Spleen (tissue), 7 donors: ENCODE data around the gene MIDN.

ENCODE experiments used
- CTCF ChIP-seq, 11 experiments: fragments of 200-600 bp in 7 of 11; fragments of 450-650 bp in 4 of 11; sonication (generic) in 4 of 11; IDR thresholded peaks in 8 of 11; conservative IDR thresholded peaks in 3 of 11; 1 replicate in 7 of 11; 2 replicates in 4 of 11; pipeline versions ENCODE4 v1.4.0 to v1.8.0; 2016 to 2021; ENCODE audit warnings: antibody characterized with exemption in 11 of 11, inconsistent platforms in 4 of 11, mild to moderate bottlenecking in 1 of 11
- POLR2A ChIP-seq, 3 donors: fragments of 450-650 bp; IDR thresholded peaks; one replicate each; pipeline ENCODE4 v1.5.1; 2017; ENCODE audit warnings: antibody characterized with exemption in 3 of 3, mild to moderate bottlenecking in 1 of 3
- POLR2AphosphoS5 ChIP-seq, 3 donors: sonication (generic); formaldehyde crosslinking; IDR thresholded peaks; one replicate each; pipeline ENCODE4 v1.5.1; 2017; ENCODE audit warnings: antibody characterized with exemption in 3 of 3
- donor health status: DM: no; HTN: no; CAD: no; lungs with moderate emphysema.
- donor health status: DM: no; HTN: no; CAD: no.
- donor health status: DM: no; HTN: no; CAD: no.

- TF ChIP-seq CTCF (IDR thresholded peaks at IDR 0.05 in 8 of 11, conservative IDR thresholded peaks at IDR 0.05 in 3 of 11): peak in 6 of 11 experiments; percentile 30 to 60 (median 40)
- TF ChIP-seq POLR2A (IDR thresholded peaks at IDR 0.05): no peak
- TF ChIP-seq POLR2AphosphoS5 (IDR thresholded peaks at IDR 0.05): peak in 1 of 3 donors; percentile 42
Observed at GRCh38 chr19:1223018-1223855, 25.1 kb upstream of the MIDN start.
